Testis (tissue), 3 donors: ENCODE data around the gene ALG3. TPM values are rescaled to one million over a fixed set of nuclear protein-coding genes. Genes with fewer than 3 reads are reported as not detected.

Experiments
- DNase-seq: peaks from one replicate; pipeline ENCODE4 v3.0.0-alpha.2; 2019
- H3K27ac ChIP-seq, 2 donors: fragments of 200-600 bp; sonication (generic); one replicate each; pipeline ENCODE4 v1.5.1; 2019
- H3K27me3 ChIP-seq: fragments of 200-600 bp; sonication (generic); one replicate; pipeline ENCODE4 v1.5.1; 2019
- H3K36me3 ChIP-seq: fragments of 200-600 bp; sonication (generic); one replicate; pipeline ENCODE4 v1.5.1; 2017; ENCODE audit warnings: low read depth; ENCODE audit errors: missing control alignments
- H3K4me1 ChIP-seq: fragments of 200-600 bp; sonication (generic); one replicate; pipeline ENCODE4 v1.5.1; 2019
- H3K4me3 ChIP-seq, 2 donors: fragments of 200-600 bp; sonication (generic); one replicate each; pipeline ENCODE4 v1.5.1; 2017 to 2019
- H3K9me3 ChIP-seq: fragments of 200-600 bp; sonication (generic); one replicate; pipeline ENCODE4 v1.5.1; 2017
- CTCF ChIP-seq, 3 experiments: fragments of 450-650 bp in 2 of 3; fragments of 200-600 bp in 1 of 3; sonication (generic) in 1 of 3; IDR thresholded peaks; one replicate each; pipeline ENCODE4 v1.5.1; 2016 to 2019; ENCODE audit warnings: antibody characterized with exemption in 3 of 3, mild to moderate bottlenecking in 2 of 3, moderate library complexity in 1 of 3
- POLR2A ChIP-seq: fragments of 450-650 bp; IDR thresholded peaks from one replicate; pipeline ENCODE4 v1.6.1; 2017; ENCODE audit warnings: antibody characterized with exemption, mild to moderate bottlenecking, moderate library complexity
- WGBS, 2 donors: methylation state at CpG; one replicate each; pipeline ENCODE4 v1.1.5; 2018; 5-methylcytosine and 5-hydroxymethylcytosine counted together
- intact Hi-C: fragments of 100-400 bp; cut with DNase I; formaldehyde crosslinking; loops from one replicate; pipeline ENCODE4 v1.15.1; 2023; ENCODE audit warnings: low total_unique reads
- polyA plus RNA-seq: library from polyadenylated mRNA; stranded (reverse); fragments of 350-450 nt; fragmentation: Illumina TruSeq; extraction: RNeasy Lipid Tissue Mini Kit (QIAGEN cat#74804); gene quantifications from one replicate; pipeline ENCODE4 v1.2.3, GENCODE V29; 2014; ENCODE audit warnings: low read depth, low replicate concordance; ENCODE audit not compliant: insufficient read depth
- total RNA-seq, 2 donors: library from RNA; depleted of rRNA; stranded (reverse); fragments of >200 nt; gene quantifications; one replicate each; pipeline ENCODE4 v1.2.3, GENCODE V29; 2016

Gene ALG3
- total and polyA plus RNA-seq, 3 donors from 2014 or later: 58.7 to 91.7 (median 79.4) TPM

- no peak for DNase-seq
- no peaks in the 10 kb centered on the region for H3K9me3 ChIP-seq
- WGBS, 2 donors: 0% methylated on average over 14 to 49 of the region's 49 CpGs
- intact Hi-C loops: no loop called here
- no peak overlapping the region for H3K27ac ChIP-seq
- H3K27me3 ChIP-seq: no peaks in the 10 kb centered on the region
- TF ChIP-seq CTCF (IDR thresholded peaks at IDR 0.05) (no peak), POLR2A (no peak)
- H3K36me3 ChIP-seq: no peaks in the 10 kb centered on the region
- H3K4me1 ChIP-seq: peaks cover 25% of the 10 kb centered on the region
- peak overlapping the region; percentile 26 for H3K4me3 ChIP-seq
Measured at GRCh38 chr3:184260724-184261269, 12.0 kb upstream of the ALG3 start.

- DNase-seq: peak; percentile 46
- peaks cover 25% of the 10 kb centered on the region for H3K4me1 ChIP-seq
- TF ChIP-seq CTCF (IDR thresholded peaks at IDR 0.05) (no peak), POLR2A (no peak)
- H3K27me3 ChIP-seq: no peaks in the 10 kb centered on the region
- no peaks in the 10 kb centered on the region for H3K9me3 ChIP-seq
- H3K4me3 ChIP-seq: no peak overlapping the region
- WGBS, 2 donors: 1% methylated on average over 27 to 57 of the region's 91 CpGs
- no peak overlapping the region for H3K27ac ChIP-seq
- intact Hi-C loops: no loop called here
- H3K36me3 ChIP-seq: no peaks in the 10 kb centered on the region
Measured at GRCh38 chr3:184259878-184260723, 11.3 kb upstream of the ALG3 start.

- intact Hi-C loops: no loop called here
- TF ChIP-seq POLR2A: no peak
- no peak for TF ChIP-seq CTCF (IDR thresholded peaks at IDR 0.05)
- no peaks in the 10 kb centered on the region for H3K36me3 ChIP-seq
- H3K4me3 ChIP-seq: no peak overlapping the region
- no peak overlapping the region for H3K27ac ChIP-seq
- no peak for DNase-seq
- H3K9me3 ChIP-seq: no peaks in the 10 kb centered on the region
- no peaks in the 10 kb centered on the region for H3K27me3 ChIP-seq
- WGBS, 2 donors: 11 to 13% methylated on average over 22 to 24 of the region's 28 CpGs
- H3K4me1 ChIP-seq: peaks cover 25% of the 10 kb centered on the region
Measured at GRCh38 chr3:184259396-184259877, 10.7 kb upstream of the ALG3 start.

GRCh38 chr3:184258926-184259325, 10.2 kb upstream of the ALG3 start:
- no peak for TF ChIP-seq POLR2A
- TF ChIP-seq CTCF (IDR thresholded peaks at IDR 0.05): no peak
- Histone ChIP-seq H3K4me3 (no peak overlapping the region), H3K27me3 (no peaks in the 10 kb centered on the region), H3K27ac (no peak overlapping the region), H3K36me3 (no peaks in the 10 kb centered on the region), H3K9me3 (no peaks in the 10 kb centered on the region), H3K4me1 (peaks cover 25% of the 10 kb centered on the region)
- intact Hi-C loops: no loop called here
- no peak for DNase-seq
- 93 to 94% methylated on average over 3 to 5 of the region's 5 CpGs for WGBS, 2 donors
